ENCODE results near the gene CD48.

Gene CD48

GRCh38 chr1:160630523-160631451 is 80.8 kb downstream of the CD48 start:
- no peak for DNase-seq

- DNase-seq, result no peak
These were observed 82.1 kb downstream of the CD48 start for GRCh38 chr1:160629286-160630210.

GRCh38 chr1:160628799-160629263 is 82.8 kb downstream of the CD48 start:
- DNase-seq, result no peak
